WTC11 (cell line): ENCODE data around the gene BMPR1B. TPM values are rescaled to one million over a fixed set of nuclear protein-coding genes. Genes with fewer than 3 reads are reported as not detected.

Experiments used
- ATAC-seq: fragments of 200-7000 bp; cut with Tn5 transposase; 2 replicates; pipeline ENCODE4 v1.10.0; 2021; ENCODE audit warnings: mild to moderate bottlenecking, moderate library complexity
- CTCF ChIA-PET: fragments of 300-600 bp; sonication (Branson Sonifier 250); formaldehyde crosslinking; loops from one replicate; lab custom pipeline; 2021; ENCODE audit warnings: antibody characterized with exemption; lab: Charles Lee
- POLR2A ChIA-PET: fragments of 350-600 bp; sonication (Branson Sonifier 250); formaldehyde crosslinking; loops from one replicate; lab custom pipeline; 2021; ENCODE audit warnings: antibody characterized with exemption; lab: Charles Lee
- DNase-seq: peaks from one replicate; pipeline ENCODE4 v3.0.0; 2021; ENCODE audit warnings: low spot score
- H3K27ac Mint-ChIP-seq: 2 replicates; pipeline ENCODE4 v1.8.0; 2021; ENCODE audit warnings: mixed read lengths
- H3K27me3 Mint-ChIP-seq: 2 replicates; pipeline ENCODE4 v1.8.0; 2021; ENCODE audit warnings: low read depth, mild to moderate bottlenecking, moderate library complexity, mixed read lengths
- H3K36me3 Mint-ChIP-seq: 2 replicates; pipeline ENCODE4 v1.8.0; 2021; ENCODE audit warnings: mixed read lengths
- H3K4me1 Mint-ChIP-seq: 2 replicates; pipeline ENCODE4 v1.8.0; 2022; ENCODE audit warnings: mixed read lengths
- H3K4me3 Mint-ChIP-seq: 2 replicates; pipeline ENCODE4 v1.8.0; 2021; ENCODE audit warnings: mild to moderate bottlenecking, moderate library complexity, mixed read lengths
- H3K9me3 Mint-ChIP-seq: 2 replicates; pipeline ENCODE4 v1.8.0; 2021; ENCODE audit warnings: mixed read lengths
- ATF6 ChIP-seq: sonication (generic); formaldehyde crosslinking; IDR thresholded peaks from 2 replicates; pipeline ENCODE4 v1.8.1; 2023; ENCODE audit warnings: mild to moderate bottlenecking, missing genetic modification reagents
- CREM ChIP-seq: sonication (generic); formaldehyde crosslinking; IDR thresholded peaks from 2 replicates; pipeline ENCODE4 v1.8.1; 2022; ENCODE audit warnings: mild to moderate bottlenecking, missing genetic modification reagents, moderate library complexity
- E2F1 ChIP-seq: sonication (generic); formaldehyde crosslinking; IDR thresholded peaks from 2 replicates; pipeline ENCODE4 v1.8.0; 2022; ENCODE audit warnings: mild to moderate bottlenecking, missing genetic modification reagents
- E2F5 ChIP-seq: sonication (generic); formaldehyde crosslinking; IDR thresholded peaks from 2 replicates; pipeline ENCODE4 v1.8.1; 2022; ENCODE audit warnings: mild to moderate bottlenecking, moderate library complexity, missing genetic modification reagents
- ELF4 ChIP-seq: sonication (generic); formaldehyde crosslinking; IDR thresholded peaks from 2 replicates; pipeline ENCODE4 v1.8.1; 2022; ENCODE audit warnings: low read depth, mild to moderate bottlenecking, moderate library complexity, missing genetic modification reagents
- EMX1 ChIP-seq: fragments of 250-450 bp; sonication (Bioruptor Pico); IDR thresholded peaks from 2 replicates; pipeline ENCODE4 v1.8.0; 2021; ENCODE audit warnings: mild to moderate bottlenecking
- GABPB1 ChIP-seq: sonication (generic); formaldehyde crosslinking; IDR thresholded peaks from 2 replicates; pipeline ENCODE4 v1.8.1; 2023; ENCODE audit warnings: mild to moderate bottlenecking, missing genetic modification reagents
- GTF2I ChIP-seq: fragments of 250-450 bp; sonication (Bioruptor Pico); conservative IDR thresholded peaks from 2 replicates; pipeline ENCODE4 v1.4.0; 2021; ENCODE audit warnings: mild to moderate bottlenecking
- MAX ChIP-seq: sonication (generic); formaldehyde crosslinking; IDR thresholded peaks from 2 replicates; pipeline ENCODE4 v1.8.0; 2022; ENCODE audit warnings: mild to moderate bottlenecking, missing genetic modification reagents
- NFYB ChIP-seq: sonication (generic); formaldehyde crosslinking; conservative IDR thresholded peaks from 2 replicates; pipeline ENCODE4 v1.8.0; 2022; ENCODE audit warnings: low read depth, missing genetic modification reagents
- NR2C2 ChIP-seq: sonication (generic); formaldehyde crosslinking; IDR thresholded peaks from 2 replicates; pipeline ENCODE4 v1.8.0; 2022; ENCODE audit warnings: mild to moderate bottlenecking, missing genetic modification reagents
- NR3C1 ChIP-seq: sonication (generic); formaldehyde crosslinking; conservative IDR thresholded peaks from 2 replicates; pipeline ENCODE4 v1.8.1; 2023; ENCODE audit warnings: low read depth, mild to moderate bottlenecking, missing genetic modification reagents
- PREB ChIP-seq: sonication (generic); formaldehyde crosslinking; IDR thresholded peaks from 2 replicates; pipeline ENCODE4 v1.8.1; 2022; ENCODE audit warnings: mild to moderate bottlenecking, missing genetic modification reagents, moderate library complexity, borderline replicate concordance
- RELA ChIP-seq: sonication (generic); formaldehyde crosslinking; IDR thresholded peaks from 2 replicates; pipeline ENCODE4 v1.8.1; 2022; ENCODE audit warnings: missing genetic modification reagents, mild to moderate bottlenecking, borderline replicate concordance
- SMAD3 ChIP-seq: sonication (generic); formaldehyde crosslinking; IDR thresholded peaks from 2 replicates; pipeline ENCODE4 v1.8.0; 2022; ENCODE audit warnings: missing genetic modification reagents, mild to moderate bottlenecking, borderline replicate concordance
- SP1 ChIP-seq: sonication (generic); formaldehyde crosslinking; conservative IDR thresholded peaks from 2 replicates; pipeline ENCODE4 v1.8.1; 2022; ENCODE audit warnings: missing genetic modification reagents
- TP53 ChIP-seq: sonication (generic); formaldehyde crosslinking; IDR thresholded peaks from 2 replicates; pipeline ENCODE4 v1.8.1; 2023; ENCODE audit warnings: mild to moderate bottlenecking, missing genetic modification reagents
- ZMAT4 ChIP-seq: fragments of 250-450 bp; sonication (Bioruptor Pico); IDR thresholded peaks from 2 replicates; pipeline ENCODE4 v1.9.0; 2021; ENCODE audit warnings: mild to moderate bottlenecking
- ZNF263 ChIP-seq: sonication (generic); formaldehyde crosslinking; IDR thresholded peaks from 2 replicates; pipeline ENCODE4 v1.8.1; 2022; ENCODE audit warnings: low read depth, mild to moderate bottlenecking, moderate library complexity, missing genetic modification reagents
- ZNF396 ChIP-seq: fragments of 250-450 bp; sonication (Bioruptor Pico); IDR thresholded peaks from 2 replicates; pipeline ENCODE4 v1.8.0; 2021; ENCODE audit warnings: mild to moderate bottlenecking, moderate library complexity, borderline replicate concordance
- ZNF416 ChIP-seq: fragments of 250-450 bp; sonication (Bioruptor Pico); IDR thresholded peaks from 2 replicates; pipeline ENCODE4 v1.9.0; 2021; ENCODE audit warnings: mild to moderate bottlenecking, inconsistent platforms
- ZNF423 ChIP-seq: fragments of 250-450 bp; sonication (Bioruptor Pico); IDR thresholded peaks from 2 replicates; pipeline ENCODE4 v2.1.2; 2022; ENCODE audit warnings: mild to moderate bottlenecking, moderate library complexity
- ZNF425 ChIP-seq: fragments of 250-450 bp; sonication (Bioruptor Pico); conservative IDR thresholded peaks from 2 replicates; pipeline ENCODE4 v1.9.0; 2021; ENCODE audit warnings: mild to moderate bottlenecking
- ZNF532 ChIP-seq: fragments of 250-450 bp; sonication (Bioruptor Pico); IDR thresholded peaks from 2 replicates; pipeline ENCODE4 v1.9.0; 2021; ENCODE audit warnings: mild to moderate bottlenecking, borderline replicate concordance
- total RNA-seq: library from RNA; stranded (reverse); gene quantifications from 3 replicates; pipeline ENCODE4 v1.2.3, GENCODE V29; 2021

Gene BMPR1B
- total RNA-seq, 1 experiment from 2014 or later = 0.77 TPM

GRCh38 chr4:95084584-95084983 lies 326.8 kb downstream of the BMPR1B start:
- CTCF ChIA-PET = no interaction called here

GRCh38 chr4:95085124-95085833 lies 327.5 kb downstream of the BMPR1B start:
- Mint-ChIP-seq H3K36me3 (no peaks in the 10 kb centered on the region), H3K27ac (no peak overlapping the region)
- POLR2A ChIA-PET = no interaction called here
- TF ChIP-seq ZNF425 (no peak), E2F1 (no peak), SP1 (CRISPR knock-in tag) (no peak), EMX1 (no peak), NFYB (CRISPR knock-in tag) (no peak), ZNF532 (CRISPR knock-in tag) (no peak)

More at GRCh38 chr4:95084584-95084983, 326.8 kb downstream of the BMPR1B start:
- ATAC-seq (no peak), DNase-seq (no peak)
- no peaks in the 10 kb centered on the region for H3K27me3 Mint-ChIP-seq
- H3K36me3 Mint-ChIP-seq = no peaks in the 10 kb centered on the region
- 0 out of 2 replicates have a peak, but pooled peaks cover 3% of the 10 kb centered on the region for H3K4me1 Mint-ChIP-seq
- TF ChIP-seq NFYB (CRISPR knock-in tag) (no peak), CREM (CRISPR knock-in tag) (no peak), SMAD3 (no peak), NR3C1 (CRISPR knock-in tag) (no peak), E2F5 (CRISPR knock-in tag) (no peak), ZMAT4 (CRISPR knock-in tag) (no peak), RELA (CRISPR knock-in tag) (no peak), SP1 (CRISPR knock-in tag) (no peak), GTF2I (no peak), ATF6 (CRISPR knock-in tag) (no peak), NR2C2 (CRISPR knock-in tag) (no peak), MAX (CRISPR knock-in tag) (no peak), GABPB1 (CRISPR knock-in tag) (no peak), TP53 (CRISPR knock-in tag) (no peak), ZNF423 (no peak), ZNF416 (CRISPR knock-in tag) (no peak), ZNF263 (no peak), ZNF396 (CRISPR knock-in tag) (no peak), ELF4 (no peak), PREB (no peak)
- no peaks in the 10 kb centered on the region for H3K9me3 Mint-ChIP-seq
- H3K4me3 Mint-ChIP-seq = no peak overlapping the region
- POLR2A ChIA-PET = no interaction called here
- no peak overlapping the region for H3K27ac Mint-ChIP-seq

More at GRCh38 chr4:95085124-95085833, 327.5 kb downstream of the BMPR1B start:
- Mint-ChIP-seq H3K9me3 (no peaks in the 10 kb centered on the region), H3K27me3 (no peaks in the 10 kb centered on the region), H3K4me1 (0 out of 2 replicates have a peak, but pooled peaks cover 3% of the 10 kb centered on the region), H3K4me3 (no peak overlapping the region)
- CTCF ChIA-PET = no interaction called here
- DNase-seq = no peak
- ATAC-seq = no peak
